GM12878 (cell line): ENCODE results near the gene C11orf58. TPM values are rescaled to one million over a fixed set of nuclear protein-coding genes. Genes with fewer than 3 reads are reported as not detected.

ENCODE experiments used
- CBX3 ChIP-seq: fragments of 200-600 bp; sonication (generic); IDR thresholded peaks from 2 replicates; pipeline ENCODE4 v1.6.1; 2016; ENCODE audit warnings: low read depth, borderline replicate concordance
- CEBPZ ChIP-seq: fragments of 150-350 bp; IDR thresholded peaks from 2 replicates; pipeline ENCODE4 v1.6.1; 2016; ENCODE audit warnings: low read depth, low read length
- HDAC6 ChIP-seq: fragments of 200-600 bp; sonication (generic); IDR thresholded peaks from one replicate; pipeline ENCODE4 v1.8.0; 2017; ENCODE audit warnings: antibody characterized with exemption; ENCODE audit not compliant: unreplicated experiment
- JUND ChIP-seq: IDR thresholded peaks from 2 replicates; pipeline ENCODE4 v1.6.1; 2012; ENCODE audit warnings: low read depth, mild to moderate bottlenecking, low read length, improper control_type of control experiment, moderate library complexity
- MEF2A ChIP-seq: IDR thresholded peaks from 2 replicates; pipeline ENCODE4 v1.6.1; 2011; ENCODE audit warnings: low read depth, mild to moderate bottlenecking, low read length, moderate library complexity; ENCODE audit not compliant: insufficient read depth
- MXI1 ChIP-seq: fragments of 150-350 bp; IDR thresholded peaks from 2 replicates; pipeline ENCODE4 v1.6.1; 2011; ENCODE audit warnings: low read depth, mild to moderate bottlenecking, inconsistent platforms, low read length, improper control_type of control experiment
- NBN ChIP-seq: fragments of 450-650 bp; IDR thresholded peaks from 2 replicates; pipeline ENCODE4 v1.6.1; 2016
- POLR2AphosphoS2 ChIP-seq: IDR thresholded peaks from 2 replicates; pipeline ENCODE4 v1.6.1; 2011; ENCODE audit warnings: low read depth, mild to moderate bottlenecking, low read length, improper control_type of control experiment, moderate library complexity
- POU2F2 ChIP-seq: IDR thresholded peaks from 3 replicates; pipeline ENCODE4 v1.6.1; 2011; ENCODE audit warnings: low read depth, mild to moderate bottlenecking, low read length, borderline replicate concordance
- RB1 ChIP-seq: fragments of 450-650 bp; formaldehyde crosslinking; IDR thresholded peaks from 2 replicates; pipeline ENCODE4 v1.6.1; 2017; ENCODE audit warnings: mild to moderate bottlenecking, borderline replicate concordance
- RCOR1 ChIP-seq: conservative IDR thresholded peaks from 2 replicates; pipeline ENCODE4 v1.6.1; 2012; ENCODE audit warnings: low read depth, low read length, improper control_type of control experiment
- SMAD5 ChIP-seq: IDR thresholded peaks from 2 replicates; pipeline ENCODE4 v1.6.1; 2016; ENCODE audit warnings: antibody characterized with exemption, low read depth
- SMC3 ChIP-seq: IDR thresholded peaks from 2 replicates; pipeline ENCODE4 v1.6.1; 2011; ENCODE audit warnings: low read length, improper control_type of control experiment, borderline replicate concordance
- TCF7 ChIP-seq: IDR thresholded peaks from 2 replicates; pipeline ENCODE4 v1.6.1; 2014; ENCODE audit warnings: antibody characterized with exemption, borderline replicate concordance
- ZNF207 ChIP-seq: fragments of 450-650 bp; IDR thresholded peaks from 2 replicates; pipeline ENCODE4 v1.6.1; 2014; ENCODE audit warnings: antibody characterized with exemption, mild to moderate bottlenecking, borderline replicate concordance
- polyA plus RNA-seq, 11 experiments: library from polyadenylated mRNA; depleted of rRNA in 4 of 11; unstranded in 6 of 11; stranded (reverse) in 5 of 11; fragments of >200 nt; fragmentation: Nextera tagmentation in 4 of 11; fragmentation: Illumina TruSeq in 1 of 11; extraction: Ambion mirVana in 4 of 11; extraction: Trizol in 1 of 11; gene quantifications; 1 replicate in 1 of 11; 2 replicates in 10 of 11; pipeline versions ENCODE4 v1.2.1 to v1.2.3, GENCODE V29; 2011 to 2016; ENCODE audit warnings: inconsistent platforms in 2 of 11, missing spikeins in 2 of 11, low read depth in 1 of 11
- total RNA-seq, 4 experiments: library from RNA; depleted of rRNA in 3 of 4; stranded (reverse); fragments of >200 nt in 3 of 4; fragmentation: Illumina TruSeq in 1 of 4; extraction: Trizol in 1 of 4; gene quantifications; 2 replicates each; pipeline versions ENCODE4 v1.2.1 to v1.2.3, GENCODE V29; 2013 to 2021
- TF ChIP-seq, protein P1 (sequence below): IDR thresholded peaks from 2 replicates; pipeline ENCODE4 v1.6.1; 2012; ENCODE audit warnings: improper control_type of control experiment, low read depth, low read length; ENCODE audit not compliant: insufficient replicate concordance
- TF ChIP-seq, protein P2 (sequence below): fragments of 150-350 bp; IDR thresholded peaks from 2 replicates; pipeline ENCODE4 v1.6.1; 2014; ENCODE audit warnings: mild to moderate bottlenecking, low read depth, low read length
- TF ChIP-seq, protein P3 (sequence below): IDR thresholded peaks from 2 replicates; pipeline ENCODE4 v1.6.1; 2011; ENCODE audit warnings: mild to moderate bottlenecking, low read depth, low read length, moderate library complexity; ENCODE audit not compliant: insufficient replicate concordance

Gene C11orf58
- total and polyA plus RNA-seq, 10 of the 15 experiments (the other 5 are each of a cell fraction or from before 2014, with no cell fraction given): 98.2 to 379 (median 211) TPM

GRCh38 chr11:16738193-16738946, at the start of gene C11orf58 (continued):
- TF ChIP-seq, protein P1, sequence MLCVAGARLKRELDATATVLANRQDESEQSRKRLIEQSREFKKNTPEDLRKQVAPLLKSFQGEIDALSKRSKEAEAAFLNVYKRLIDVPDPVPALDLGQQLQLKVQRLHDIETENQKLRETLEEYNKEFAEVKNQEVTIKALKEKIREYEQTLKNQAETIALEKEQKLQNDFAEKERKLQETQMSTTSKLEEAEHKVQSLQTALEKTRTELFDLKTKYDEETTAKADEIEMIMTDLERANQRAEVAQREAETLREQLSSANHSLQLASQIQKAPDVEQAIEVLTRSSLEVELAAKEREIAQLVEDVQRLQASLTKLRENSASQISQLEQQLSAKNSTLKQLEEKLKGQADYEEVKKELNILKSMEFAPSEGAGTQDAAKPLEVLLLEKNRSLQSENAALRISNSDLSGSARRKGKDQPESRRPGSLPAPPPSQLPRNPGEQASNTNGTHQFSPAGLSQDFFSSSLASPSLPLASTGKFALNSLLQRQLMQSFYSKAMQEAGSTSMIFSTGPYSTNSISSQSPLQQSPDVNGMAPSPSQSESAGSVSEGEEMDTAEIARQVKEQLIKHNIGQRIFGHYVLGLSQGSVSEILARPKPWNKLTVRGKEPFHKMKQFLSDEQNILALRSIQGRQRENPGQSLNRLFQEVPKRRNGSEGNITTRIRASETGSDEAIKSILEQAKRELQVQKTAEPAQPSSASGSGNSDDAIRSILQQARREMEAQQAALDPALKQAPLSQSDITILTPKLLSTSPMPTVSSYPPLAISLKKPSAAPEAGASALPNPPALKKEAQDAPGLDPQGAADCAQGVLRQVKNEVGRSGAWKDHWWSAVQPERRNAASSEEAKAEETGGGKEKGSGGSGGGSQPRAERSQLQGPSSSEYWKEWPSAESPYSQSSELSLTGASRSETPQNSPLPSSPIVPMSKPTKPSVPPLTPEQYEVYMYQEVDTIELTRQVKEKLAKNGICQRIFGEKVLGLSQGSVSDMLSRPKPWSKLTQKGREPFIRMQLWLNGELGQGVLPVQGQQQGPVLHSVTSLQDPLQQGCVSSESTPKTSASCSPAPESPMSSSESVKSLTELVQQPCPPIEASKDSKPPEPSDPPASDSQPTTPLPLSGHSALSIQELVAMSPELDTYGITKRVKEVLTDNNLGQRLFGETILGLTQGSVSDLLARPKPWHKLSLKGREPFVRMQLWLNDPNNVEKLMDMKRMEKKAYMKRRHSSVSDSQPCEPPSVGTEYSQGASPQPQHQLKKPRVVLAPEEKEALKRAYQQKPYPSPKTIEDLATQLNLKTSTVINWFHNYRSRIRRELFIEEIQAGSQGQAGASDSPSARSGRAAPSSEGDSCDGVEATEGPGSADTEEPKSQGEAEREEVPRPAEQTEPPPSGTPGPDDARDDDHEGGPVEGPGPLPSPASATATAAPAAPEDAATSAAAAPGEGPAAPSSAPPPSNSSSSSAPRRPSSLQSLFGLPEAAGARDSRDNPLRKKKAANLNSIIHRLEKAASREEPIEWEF: no peak
- no peak for TF ChIP-seq CBX3
- TF ChIP-seq RB1: peak; percentile 79; the same call in 1 of the 2 replicates
- no peak for TF ChIP-seq SMC3
- TF ChIP-seq, protein P2, sequence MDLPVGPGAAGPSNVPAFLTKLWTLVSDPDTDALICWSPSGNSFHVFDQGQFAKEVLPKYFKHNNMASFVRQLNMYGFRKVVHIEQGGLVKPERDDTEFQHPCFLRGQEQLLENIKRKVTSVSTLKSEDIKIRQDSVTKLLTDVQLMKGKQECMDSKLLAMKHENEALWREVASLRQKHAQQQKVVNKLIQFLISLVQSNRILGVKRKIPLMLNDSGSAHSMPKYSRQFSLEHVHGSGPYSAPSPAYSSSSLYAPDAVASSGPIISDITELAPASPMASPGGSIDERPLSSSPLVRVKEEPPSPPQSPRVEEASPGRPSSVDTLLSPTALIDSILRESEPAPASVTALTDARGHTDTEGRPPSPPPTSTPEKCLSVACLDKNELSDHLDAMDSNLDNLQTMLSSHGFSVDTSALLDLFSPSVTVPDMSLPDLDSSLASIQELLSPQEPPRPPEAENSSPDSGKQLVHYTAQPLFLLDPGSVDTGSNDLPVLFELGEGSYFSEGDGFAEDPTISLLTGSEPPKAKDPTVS: no peak
- TF ChIP-seq RCOR1: no peak
- no peak for TF ChIP-seq CEBPZ
- peak; percentile 34; the same call in 1 of the 2 replicates for TF ChIP-seq MXI1
- no peak for TF ChIP-seq TCF7
- peak; percentile 80 for TF ChIP-seq POU2F2
- no peak for TF ChIP-seq JUND
- peak; percentile 66; the same call in 1 of the 2 replicates for TF ChIP-seq NBN
- peak; percentile 86 for TF ChIP-seq SMAD5
- TF ChIP-seq HDAC6: no peak
- peak; percentile 96 for TF ChIP-seq POLR2AphosphoS2
- TF ChIP-seq MEF2A: no peak
- TF ChIP-seq, protein P3, sequence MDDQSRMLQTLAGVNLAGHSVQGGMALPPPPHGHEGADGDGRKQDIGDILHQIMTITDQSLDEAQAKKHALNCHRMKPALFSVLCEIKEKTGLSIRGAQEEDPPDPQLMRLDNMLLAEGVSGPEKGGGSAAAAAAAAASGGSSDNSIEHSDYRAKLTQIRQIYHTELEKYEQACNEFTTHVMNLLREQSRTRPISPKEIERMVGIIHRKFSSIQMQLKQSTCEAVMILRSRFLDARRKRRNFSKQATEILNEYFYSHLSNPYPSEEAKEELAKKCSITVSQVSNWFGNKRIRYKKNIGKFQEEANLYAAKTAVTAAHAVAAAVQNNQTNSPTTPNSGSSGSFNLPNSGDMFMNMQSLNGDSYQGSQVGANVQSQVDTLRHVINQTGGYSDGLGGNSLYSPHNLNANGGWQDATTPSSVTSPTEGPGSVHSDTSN: no peak
- TF ChIP-seq ZNF207: no peak
